Measurements from ENCODE around the gene WDR43. TPM values are rescaled to one million over a fixed set of nuclear protein-coding genes. Genes with fewer than 3 reads are reported as not detected.

The WDR43 gene
- total RNA-seq = 37.6 to 44.0 TPM (median 39.3 TPM) in 3 replicates
- long read RNA-seq, transcript WDR43-202 (18 exons, 3,533 nt) = major isoform, 35 of 40 reads
- long read RNA-seq, partial matches to known transcripts = 0 of 40 reads
- long read RNA-seq, other reads (novel, unspliced or antisense) = 5 of 40 reads

- Mint-ChIP-seq H3K27me3 (ENCODE audit: low read depth) (no peaks in the 10 kb centered on the region), H3K4me1 (ENCODE audit: low read depth) (peaks cover 41% of the 10 kb centered on the region), H3K36me3 (ENCODE audit: low read depth) (no peaks in the 10 kb centered on the region), H3K4me3 (ENCODE audit: unreplicated experiment) (peak within 1 kb of the TSS; percentile 88), H3K9me3 (ENCODE audit: low read depth) (no peaks in the 10 kb centered on the region), H3K27ac (ENCODE audit: unreplicated experiment) (peak within 1 kb of the TSS; percentile 86)
- TF ChIP-seq CTCF (IDR thresholded peaks at IDR 0.05) = no peak
- peak; percentile 100 for DNase-seq (ENCODE audit: low spot score)
Measured at GRCh38 chr2:28894470-28895188, at the start of gene WDR43. WDR43 (plus strand) TSS chr2:28894667; CDS start chr2:28894699, 32 bp downstream.

- H3K27ac Mint-ChIP-seq (ENCODE audit: unreplicated experiment) = no peak overlapping the region
- H3K4me1 Mint-ChIP-seq (ENCODE audit: low read depth) = peaks cover 5% of the 10 kb centered on the region
- H3K27me3 Mint-ChIP-seq (ENCODE audit: low read depth) = no peaks in the 10 kb centered on the region
- no peaks in the 10 kb centered on the region for H3K9me3 Mint-ChIP-seq (ENCODE audit: low read depth)
- peaks cover 4% of the 10 kb centered on the region for H3K36me3 Mint-ChIP-seq (ENCODE audit: low read depth)
- DNase-seq (ENCODE audit: low spot score) = no peak
- H3K4me3 Mint-ChIP-seq (ENCODE audit: unreplicated experiment) = no peak overlapping the region
- no peak for TF ChIP-seq CTCF (IDR thresholded peaks at IDR 0.05)
Measured at GRCh38 chr2:28855193-28855592, 39.3 kb upstream of the WDR43 start.

DNA sequence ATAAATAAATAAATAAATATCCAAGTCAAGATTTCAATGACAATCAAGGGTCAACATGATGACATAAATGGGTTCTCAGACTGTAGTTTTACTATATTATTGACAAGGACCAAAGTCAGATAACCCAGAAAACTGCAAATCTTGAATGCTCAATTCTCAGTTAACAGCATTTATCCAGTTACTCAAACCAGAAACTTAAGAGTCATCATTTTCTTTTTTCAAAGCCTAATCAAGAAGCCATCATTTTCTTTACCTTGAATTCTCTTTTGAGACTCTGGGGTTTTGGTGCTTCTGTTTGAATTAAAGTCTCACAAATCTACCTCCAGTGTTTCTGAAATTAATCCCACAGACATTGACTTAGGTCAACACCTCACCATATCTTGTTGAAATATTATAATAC lies 38.5 kb upstream of the WDR43 start:
- peaks cover 11% of the 10 kb centered on the region for H3K36me3 Mint-ChIP-seq (ENCODE audit: low read depth)
- H3K9me3 Mint-ChIP-seq (ENCODE audit: low read depth) = no peaks in the 10 kb centered on the region
- no peak overlapping the region for H3K27ac Mint-ChIP-seq (ENCODE audit: unreplicated experiment)
- no peak overlapping the region for H3K4me3 Mint-ChIP-seq (ENCODE audit: unreplicated experiment)
- peaks cover 5% of the 10 kb centered on the region for H3K4me1 Mint-ChIP-seq (ENCODE audit: low read depth)
- no peaks in the 10 kb centered on the region for H3K27me3 Mint-ChIP-seq (ENCODE audit: low read depth)
- no peak for DNase-seq (ENCODE audit: low spot score)
- no peak for TF ChIP-seq CTCF (IDR thresholded peaks at IDR 0.05)

DNA sequence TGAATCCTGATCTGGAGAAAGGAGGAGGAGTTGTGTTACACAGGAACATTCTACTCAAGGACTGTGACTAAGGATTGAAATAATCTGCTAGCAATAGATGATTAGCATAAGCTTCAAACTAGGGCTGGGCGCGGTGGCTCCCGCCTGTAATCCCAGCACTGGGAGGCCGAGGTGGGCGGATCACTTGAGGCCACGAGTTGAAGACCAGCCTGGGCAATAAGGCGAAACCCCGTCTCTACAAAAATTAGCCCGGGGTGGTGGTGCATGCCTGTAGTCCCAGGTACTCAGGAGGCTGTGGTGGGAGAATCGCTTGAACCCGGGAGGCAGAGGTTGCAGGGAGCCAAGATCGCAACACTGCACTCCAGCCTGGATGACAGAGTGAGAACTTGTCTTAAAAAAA lies 25.9 kb upstream of the WDR43 start:
- Mint-ChIP-seq H3K27ac (ENCODE audit: unreplicated experiment) (no peak overlapping the region), H3K4me3 (ENCODE audit: unreplicated experiment) (peak overlapping the region; percentile 49), H3K4me1 (ENCODE audit: low read depth) (peaks cover 36% of the 10 kb centered on the region), H3K36me3 (ENCODE audit: low read depth) (peaks cover 2% of the 10 kb centered on the region), H3K9me3 (ENCODE audit: low read depth) (no peaks in the 10 kb centered on the region), H3K27me3 (ENCODE audit: low read depth) (no peaks in the 10 kb centered on the region)
- DNase-seq (ENCODE audit: low spot score) = peak; percentile 66
- no peak for TF ChIP-seq CTCF (IDR thresholded peaks at IDR 0.05)

DNA sequence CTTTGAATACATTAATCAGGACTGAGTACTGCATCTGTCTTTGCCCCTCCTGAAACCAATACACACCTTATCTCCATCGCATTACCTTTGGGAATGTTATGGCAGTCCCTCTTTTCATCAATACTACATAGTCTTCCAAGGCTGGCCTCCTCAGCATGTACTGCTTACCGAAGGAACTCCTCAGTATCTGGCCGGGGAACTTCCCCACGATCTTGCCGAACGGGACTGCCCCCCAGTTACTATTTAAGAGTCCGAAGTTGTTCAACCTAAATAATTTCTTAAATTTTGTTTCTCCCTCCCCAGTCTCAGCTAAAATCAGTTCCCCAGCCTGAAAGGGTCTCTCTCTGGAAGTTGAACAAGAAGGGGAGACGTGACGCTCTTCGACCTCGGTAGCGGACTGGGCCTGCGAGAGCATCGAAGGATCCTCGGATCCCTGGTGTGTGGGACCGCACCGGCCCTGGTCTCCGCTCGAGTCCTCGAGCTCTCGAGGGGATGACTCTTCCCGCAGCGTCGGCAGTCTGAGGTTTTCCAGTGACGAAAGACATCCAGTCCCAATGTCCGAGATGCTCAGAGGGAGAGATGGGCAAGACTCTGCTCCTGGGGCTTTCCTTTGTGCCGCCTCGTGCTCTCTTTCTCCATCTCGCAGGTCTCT lies 24.8 kb upstream of the WDR43 start:
- Mint-ChIP-seq H3K4me3 (ENCODE audit: unreplicated experiment) (peak overlapping the region; percentile 98), H3K4me1 (ENCODE audit: low read depth) (peaks cover 36% of the 10 kb centered on the region), H3K9me3 (ENCODE audit: low read depth) (no peaks in the 10 kb centered on the region), H3K27me3 (ENCODE audit: low read depth) (peaks cover under 1% of the 10 kb centered on the region), H3K27ac (ENCODE audit: unreplicated experiment) (peak overlapping the region; percentile 98), H3K36me3 (ENCODE audit: low read depth) (no peaks in the 10 kb centered on the region)
- peak; percentile 2 for TF ChIP-seq CTCF (IDR thresholded peaks at IDR 0.05)
- peak; percentile 62 for DNase-seq (ENCODE audit: low spot score)

Measured in chondrocyte (in vitro differentiated cells).